Pericardium fibroblast (primary cell): ENCODE data around the gene SCLT1. TPM values are rescaled to one million over a fixed set of nuclear protein-coding genes. Genes with fewer than 3 reads are reported as not detected.

Experiments used
- total RNA-seq: library from RNA; depleted of rRNA; stranded (reverse); fragments of >200 nt; gene quantifications from 2 replicates; pipeline ENCODE4 v1.2.3, GENCODE V29; 2015

SCLT1 gene
- total RNA-seq: 4.9 and 8.9 TPM in 2 replicates

GRCh38 chr4:129093191-129093920 is at the start of gene SCLT1:
TSS of gene SCLT1 (minus strand) at chr4:129093539. CDS start at chr4:129093103, 436 bp downstream.

GRCh38 chr4:129095811-129096454 is 2.6 kb upstream of the SCLT1 start, which contains the start of gene C4orf33:
TSS of gene C4orf33 (plus strand) at chr4:129096152. CDS start at chr4:129102611, 6,459 bp downstream.

Other genes with a start within 250 kb of the SCLT1 start
- gene C4orf33, start 2.6 kb upstream of the SCLT1 start, total RNA-seq: 6.9 and 9.1 TPM in 2 replicates